Stimulated activated naive CD8-positive, alpha-beta T cell treated with anti-CD3 and anti-CD28 coated beads, Interleukin-15, amount 100 ng/mL, for 72 hours (primary cell): ENCODE measurements around the gene CASKIN1.

Experiments used
- ATAC-seq: fragments of 150-1000 bp; cut with Tn5 transposase; 2 replicates; pipeline ENCODE4 v1.10.0; 2021; ENCODE audit warnings: mild to moderate bottlenecking, moderate library complexity
- DNase-seq, 2 donors: peaks; one replicate each; pipeline ENCODE4 v3.0.0; 2021 to 2022
- H3K27ac Mint-ChIP-seq, 2 donors: one replicate each; pipeline ENCODE4 v1.8.0; 2022; ENCODE audit warnings: mild to moderate bottlenecking in 2 of 2, mixed read lengths in 2 of 2, moderate library complexity in 2 of 2
- H3K27me3 Mint-ChIP-seq: one replicate; pipeline ENCODE4 v1.8.0; 2022; ENCODE audit warnings: mixed read lengths
- H3K4me1 Mint-ChIP-seq: one replicate; pipeline ENCODE4 v1.8.0; 2022; ENCODE audit warnings: mild to moderate bottlenecking, mixed read lengths
- H3K4me3 Mint-ChIP-seq, 2 donors: one replicate each; pipeline ENCODE4 v1.8.0; 2022; ENCODE audit warnings: mild to moderate bottlenecking in 2 of 2, mixed read lengths in 2 of 2, moderate library complexity in 1 of 2
- H3K9me3 Mint-ChIP-seq, 2 donors: one replicate each; pipeline ENCODE4 v1.8.0; 2022; ENCODE audit warnings: mixed read lengths in 2 of 2

Gene CASKIN1

GRCh38 chr16:2223221-2223941 is 27.0 kb upstream of the CASKIN1 start, which contains the start of gene E4F1:
TSS of gene E4F1 (plus strand) at chr16:2223591. CDS start at chr16:2223614, 23 bp downstream.
- Mint-ChIP-seq H3K27ac (peak within 1 kb of the TSS; percentile 81 to 95), H3K27me3 (no peaks in the 10 kb centered on the region), H3K4me1 (peaks cover 29% of the 10 kb centered on the region), H3K9me3 (no peaks in the 10 kb centered on the region), H3K4me3 (peak within 1 kb of the TSS; percentile 86 to 89)
- ATAC-seq: peak; percentile 98
- DNase-seq: peak; percentile 100

GRCh38 chr16:2216330-2216729 is 19.9 kb upstream of the CASKIN1 start:
- no peak for ATAC-seq
- H3K27ac Mint-ChIP-seq: no peak overlapping the region
- peaks cover 32% of the 10 kb centered on the region for H3K4me1 Mint-ChIP-seq
- H3K9me3 Mint-ChIP-seq: no peaks in the 10 kb centered on the region
- DNase-seq: no peak
- H3K4me3 Mint-ChIP-seq: peak overlapping the region; percentile 88
- H3K27me3 Mint-ChIP-seq: no peaks in the 10 kb centered on the region

- Mint-ChIP-seq H3K9me3 (no peaks in the 10 kb centered on the region), H3K27ac (peak within 1 kb of the TSS; percentile 76 to 95), H3K27me3 (no peaks in the 10 kb centered on the region), H3K4me1 (peaks cover 32% of the 10 kb centered on the region), H3K4me3 (peak within 1 kb of the TSS; percentile 88)
- DNase-seq (no peak), ATAC-seq (peak; percentile 93)
Observed at GRCh38 chr16:2214719-2214968, 18.2 kb upstream of the CASKIN1 start, which contains the start of gene PGP. TSS of gene PGP (minus strand) at chr16:2214840. CDS start at chr16:2214777, 63 bp downstream.

- Mint-ChIP-seq H3K9me3 (no peaks in the 10 kb centered on the region), H3K27ac (no peak overlapping the region), H3K4me3 (peak overlapping the region; percentile 80 to 82), H3K27me3 (no peaks in the 10 kb centered on the region), H3K4me1 (peaks cover 32% of the 10 kb centered on the region)
- DNase-seq (no peak), ATAC-seq (peak; percentile 15)
Observed at GRCh38 chr16:2213817-2214718, 17.7 kb upstream of the CASKIN1 start.

GRCh38 chr16:2212362-2213324 is 16.2 kb upstream of the CASKIN1 start:
- DNase-seq: no peak
- H3K4me3 Mint-ChIP-seq: peak overlapping the region; percentile 80 to 82
- H3K27ac Mint-ChIP-seq: peak overlapping the region in 1 of 2 donors; percentile 54
- H3K27me3 Mint-ChIP-seq: no peaks in the 10 kb centered on the region
- ATAC-seq: no peak
- no peaks in the 10 kb centered on the region for H3K9me3 Mint-ChIP-seq
- peaks cover 43% of the 10 kb centered on the region for H3K4me1 Mint-ChIP-seq

- H3K9me3 Mint-ChIP-seq: no peaks in the 10 kb centered on the region
- ATAC-seq (no peak), DNase-seq (no peak)
- no peaks in the 10 kb centered on the region for H3K27me3 Mint-ChIP-seq
- H3K4me1 Mint-ChIP-seq: peaks cover 50% of the 10 kb centered on the region
- peak overlapping the region; percentile 21 to 24 for H3K4me3 Mint-ChIP-seq
- peak overlapping the region in 1 of 2 donors; percentile 54 for H3K27ac Mint-ChIP-seq
Observed at GRCh38 chr16:2211923-2212347, 15.5 kb upstream of the CASKIN1 start.

GRCh38 chr16:2210386-2211365 is 14.3 kb upstream of the CASKIN1 start, which contains the start of gene BRICD5:
TSS of gene BRICD5 (minus strand) at chr16:2210863. CDS start at chr16:2210833, 30 bp downstream.
- H3K27me3 Mint-ChIP-seq: no peaks in the 10 kb centered on the region
- no peaks in the 10 kb centered on the region for H3K9me3 Mint-ChIP-seq
- H3K4me3 Mint-ChIP-seq: no peak within 1 kb of the TSS
- peak within 1 kb of the TSS in 1 of 2 donors; percentile 95 for H3K27ac Mint-ChIP-seq
- ATAC-seq (no peak), DNase-seq (no peak)
- peaks cover 52% of the 10 kb centered on the region for H3K4me1 Mint-ChIP-seq

- no peak overlapping the region for H3K4me3 Mint-ChIP-seq
- H3K27ac Mint-ChIP-seq: no peak overlapping the region
- no peaks in the 10 kb centered on the region for H3K27me3 Mint-ChIP-seq
- ATAC-seq (no peak), DNase-seq (no peak)
- H3K9me3 Mint-ChIP-seq: no peaks in the 10 kb centered on the region
- H3K4me1 Mint-ChIP-seq: peaks cover 52% of the 10 kb centered on the region
Observed at GRCh38 chr16:2210009-2210332, 13.6 kb upstream of the CASKIN1 start.

GRCh38 chr16:2209258-2210008 is 13.0 kb upstream of the CASKIN1 start:
- Mint-ChIP-seq H3K4me1 (peaks cover 56% of the 10 kb centered on the region), H3K27me3 (no peaks in the 10 kb centered on the region), H3K27ac (no peak overlapping the region), H3K9me3 (no peaks in the 10 kb centered on the region), H3K4me3 (no peak overlapping the region)
- DNase-seq (no peak), ATAC-seq (no peak)

GRCh38 chr16:2208772-2209171 is 12.4 kb upstream of the CASKIN1 start:
- no peak for DNase-seq
- H3K4me3 Mint-ChIP-seq: no peak overlapping the region
- no peak overlapping the region for H3K27ac Mint-ChIP-seq
- no peaks in the 10 kb centered on the region for H3K27me3 Mint-ChIP-seq
- no peaks in the 10 kb centered on the region for H3K9me3 Mint-ChIP-seq
- H3K4me1 Mint-ChIP-seq: peaks cover 61% of the 10 kb centered on the region
- no peak for ATAC-seq

GRCh38 chr16:2208308-2208707 is 11.9 kb upstream of the CASKIN1 start:
- ATAC-seq (no peak), DNase-seq (no peak)
- Mint-ChIP-seq H3K27me3 (no peaks in the 10 kb centered on the region), H3K4me3 (peak overlapping the region in 1 of 2 donors; percentile 86), H3K9me3 (no peaks in the 10 kb centered on the region), H3K27ac (peak overlapping the region in 1 of 2 donors; percentile 90), H3K4me1 (peaks cover 61% of the 10 kb centered on the region)

GRCh38 chr16:2207872-2208271 is 11.5 kb upstream of the CASKIN1 start:
- Mint-ChIP-seq H3K27me3 (no peaks in the 10 kb centered on the region), H3K27ac (peak overlapping the region; percentile 77 to 90), H3K4me1 (peaks cover 57% of the 10 kb centered on the region), H3K4me3 (peak overlapping the region; percentile 86 to 90), H3K9me3 (no peaks in the 10 kb centered on the region)
- ATAC-seq (no peak), DNase-seq (no peak)

- Mint-ChIP-seq H3K4me3 (peak overlapping the region; percentile 86 to 90), H3K27ac (peak overlapping the region; percentile 77 to 85), H3K9me3 (no peaks in the 10 kb centered on the region), H3K27me3 (no peaks in the 10 kb centered on the region), H3K4me1 (peaks cover 48% of the 10 kb centered on the region)
- DNase-seq: no peak
- no peak for ATAC-seq
Observed at GRCh38 chr16:2206780-2207433, 10.5 kb upstream of the CASKIN1 start.
